Measurements from ENCODE around the gene ABCA4. TPM values are rescaled to one million over a fixed set of nuclear protein-coding genes. Genes with fewer than 3 reads are reported as not detected.
"Not testable (repeated sequence)": the region's sequence is repeated elsewhere in the genome, so short reads cannot be mapped to it uniquely, and the experiment has no call there.

Gene ABCA4
- total RNA-seq, 6 experiments from 2014 or later, result 0.49 to 0.99 (median 0.75) TPM

DNA sequence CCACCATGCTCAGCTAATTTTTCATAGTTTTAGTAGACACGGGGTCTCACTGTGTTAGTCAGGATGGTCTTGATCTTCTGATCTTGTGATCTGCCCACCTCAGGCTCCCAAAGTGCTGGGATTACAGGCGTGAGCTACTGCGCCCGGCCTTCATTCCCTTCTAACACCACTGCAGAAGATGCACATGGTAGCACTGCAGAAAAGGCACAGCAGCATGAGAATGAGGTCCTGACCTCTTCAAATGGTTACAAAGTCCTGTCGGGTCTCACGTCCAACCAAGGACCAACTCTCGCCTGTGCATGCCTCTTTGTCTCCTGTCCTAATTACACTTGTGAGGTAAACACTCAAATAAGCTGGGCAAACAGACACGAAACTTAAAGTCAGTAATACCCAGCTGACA, 128.8 kb downstream of the ABCA4 start:
- H3K4me3 ChIP-seq, result no peak overlapping the region
- WGBS (ENCODE audit: insufficient coverage, low coverage, low lambda C conversion rate, missing lambda C conversion rate), result 69% methylated on average over 8 of the region's 8 CpGs
- ATAC-seq (no peak), DNase-seq (no peak)
- no peaks in the 10 kb centered on the region for H3K9me3 ChIP-seq
- H3K27me3 ChIP-seq, result no peaks in the 10 kb centered on the region
- TF ChIP-seq, protein P1, sequence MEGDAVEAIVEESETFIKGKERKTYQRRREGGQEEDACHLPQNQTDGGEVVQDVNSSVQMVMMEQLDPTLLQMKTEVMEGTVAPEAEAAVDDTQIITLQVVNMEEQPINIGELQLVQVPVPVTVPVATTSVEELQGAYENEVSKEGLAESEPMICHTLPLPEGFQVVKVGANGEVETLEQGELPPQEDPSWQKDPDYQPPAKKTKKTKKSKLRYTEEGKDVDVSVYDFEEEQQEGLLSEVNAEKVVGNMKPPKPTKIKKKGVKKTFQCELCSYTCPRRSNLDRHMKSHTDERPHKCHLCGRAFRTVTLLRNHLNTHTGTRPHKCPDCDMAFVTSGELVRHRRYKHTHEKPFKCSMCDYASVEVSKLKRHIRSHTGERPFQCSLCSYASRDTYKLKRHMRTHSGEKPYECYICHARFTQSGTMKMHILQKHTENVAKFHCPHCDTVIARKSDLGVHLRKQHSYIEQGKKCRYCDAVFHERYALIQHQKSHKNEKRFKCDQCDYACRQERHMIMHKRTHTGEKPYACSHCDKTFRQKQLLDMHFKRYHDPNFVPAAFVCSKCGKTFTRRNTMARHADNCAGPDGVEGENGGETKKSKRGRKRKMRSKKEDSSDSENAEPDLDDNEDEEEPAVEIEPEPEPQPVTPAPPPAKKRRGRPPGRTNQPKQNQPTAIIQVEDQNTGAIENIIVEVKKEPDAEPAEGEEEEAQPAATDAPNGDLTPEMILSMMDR (IDR thresholded peaks at IDR 0.05), result no peak
- TF ChIP-seq POLR2A (IDR thresholded peaks at IDR 0.05), result no peak
- peak overlapping the region in 2 of 3 donors; percentile 27 to 89 for H3K27ac ChIP-seq
- H3K36me3 ChIP-seq, result no peaks in the 10 kb centered on the region
- intact Hi-C loops (cut with DNase I), result no loop called here
- H3K4me1 ChIP-seq, result peaks cover 0 to 10% (median 0%) of the 10 kb centered on the region in 4 donors

DNA sequence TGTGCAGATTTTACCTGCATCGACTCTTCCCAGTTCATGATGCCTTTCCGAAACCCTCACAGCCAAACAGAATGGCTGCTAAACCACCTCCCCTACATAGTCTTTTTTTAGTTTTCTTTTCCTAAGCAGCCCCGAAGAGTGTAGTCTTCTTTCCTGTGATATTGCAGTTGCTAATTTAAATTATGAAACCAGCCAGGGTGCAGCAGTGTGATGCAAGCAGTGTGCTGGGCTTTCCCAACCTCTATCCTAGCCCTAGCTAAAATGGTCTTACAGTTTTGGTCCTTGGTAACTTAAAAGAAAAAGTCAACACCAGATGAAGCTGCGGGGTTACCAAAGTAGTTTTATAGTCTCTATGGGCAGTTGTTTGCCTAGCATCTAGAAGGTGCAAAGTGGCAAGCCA, 129.7 kb downstream of the ABCA4 start:
- Histone ChIP-seq H3K27me3 (no peaks in the 10 kb centered on the region), H3K4me1 (peaks cover 0 to 10% (median 0%) of the 10 kb centered on the region in 4 donors), H3K27ac (no peak overlapping the region), H3K4me3 (no peak overlapping the region), H3K36me3 (no peaks in the 10 kb centered on the region), H3K9me3 (no peaks in the 10 kb centered on the region)
- intact Hi-C loops (cut with DNase I), result no loop called here
- ATAC-seq, result no peak
- DNase-seq, result no peak
- WGBS (ENCODE audit: insufficient coverage, low coverage, low lambda C conversion rate, missing lambda C conversion rate), result 86% methylated on average over 4 of the region's 4 CpGs
- TF ChIP-seq, protein P1 (IDR thresholded peaks at IDR 0.05), result no peak

DNA sequence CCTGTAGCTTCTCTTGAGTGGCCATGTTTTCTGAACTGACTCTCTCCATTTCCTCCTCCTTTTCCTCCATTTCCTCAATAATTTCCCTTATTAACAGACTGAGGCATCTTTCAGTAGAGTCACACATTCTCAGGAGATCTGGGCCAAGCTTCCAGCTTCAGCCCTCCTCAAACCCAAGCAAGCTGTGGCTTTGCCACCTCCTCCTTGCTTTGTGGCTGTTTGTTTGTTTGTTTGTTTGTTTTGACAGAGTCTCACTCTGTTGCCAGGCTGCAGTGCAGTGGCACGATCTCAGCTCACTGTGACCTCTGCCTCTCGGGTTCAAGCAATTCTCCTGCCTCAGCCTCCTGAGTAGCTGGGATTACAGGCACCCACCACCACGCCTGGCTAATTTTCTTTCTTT, 130.5 kb downstream of the ABCA4 start:
- H3K4me3 ChIP-seq; H3K9me3 ChIP-seq; H3K27me3 ChIP-seq; ATAC-seq; H3K4me1 ChIP-seq; H3K36me3 ChIP-seq; DNase-seq; H3K27ac ChIP-seq; intact Hi-C loops (cut with DNase I): not testable (repeated sequence)
- 93% methylated on average over 3 of the region's 3 CpGs for WGBS (ENCODE audit: insufficient coverage, low coverage, low lambda C conversion rate, missing lambda C conversion rate)

DNA sequence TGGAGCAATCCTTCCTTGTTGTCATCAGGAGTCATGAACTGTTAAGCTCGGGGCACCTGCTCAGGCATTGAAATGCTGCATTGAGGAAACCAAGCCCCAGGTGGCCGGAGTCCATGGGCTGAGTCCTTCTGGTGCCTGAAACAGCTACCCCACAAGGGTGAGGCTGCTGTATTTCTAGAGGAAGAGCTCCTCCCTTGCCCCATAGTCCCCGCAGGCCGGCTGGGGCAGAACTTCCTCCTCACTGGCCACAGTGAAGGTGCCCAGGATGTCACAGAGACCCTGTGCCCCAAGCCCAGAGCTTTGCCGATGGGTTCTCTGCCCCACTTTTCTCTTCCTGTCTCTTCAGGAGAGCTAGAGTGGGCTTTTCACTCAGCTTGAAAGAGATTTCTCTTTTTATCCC, 130.9 kb downstream of the ABCA4 start:
- Histone ChIP-seq H3K9me3 (no peaks in the 10 kb centered on the region), H3K4me1 (peaks cover 0 to 10% (median 0%) of the 10 kb centered on the region in 4 donors), H3K27me3 (no peaks in the 10 kb centered on the region), H3K36me3 (no peaks in the 10 kb centered on the region), H3K27ac (no peak overlapping the region), H3K4me3 (no peak overlapping the region)
- 63% methylated on average over 3 of the region's 5 CpGs for WGBS (ENCODE audit: insufficient coverage, low coverage, low lambda C conversion rate, missing lambda C conversion rate)
- intact Hi-C loops (cut with DNase I), result no loop called here
- DNase-seq, result no peak
- ATAC-seq, result no peak
- TF ChIP-seq, protein P1 (IDR thresholded peaks at IDR 0.05), result no peak
- no peak for TF ChIP-seq POLR2A (IDR thresholded peaks at IDR 0.05)

DNA sequence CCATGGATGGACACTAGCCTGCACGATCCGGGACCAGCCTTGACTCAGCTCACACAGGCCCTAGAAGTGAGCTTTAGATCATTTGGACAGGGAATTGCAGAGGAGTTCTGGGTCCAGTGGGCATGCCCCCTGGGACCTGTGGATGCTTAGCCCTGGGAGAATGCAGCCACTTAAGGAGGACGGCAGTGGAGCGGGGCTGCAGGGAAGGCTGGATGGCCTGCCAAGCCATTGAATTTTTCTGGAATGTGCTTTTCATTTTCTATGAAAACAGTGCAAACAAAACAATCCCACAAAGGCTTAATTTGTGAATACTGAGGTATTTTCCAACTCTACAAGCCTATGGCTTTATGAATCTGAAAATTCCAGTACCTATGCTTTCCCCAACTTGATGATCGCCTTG, 131.3 kb downstream of the ABCA4 start:
- Histone ChIP-seq H3K36me3 (no peaks in the 10 kb centered on the region), H3K4me1 (peaks cover 0 to 10% (median 0%) of the 10 kb centered on the region in 4 donors), H3K4me3 (no peak overlapping the region), H3K27me3 (no peaks in the 10 kb centered on the region), H3K9me3 (no peaks in the 10 kb centered on the region), H3K27ac (no peak overlapping the region)
- intact Hi-C loops (cut with DNase I), result no loop called here
- DNase-seq (no peak), ATAC-seq (no peak)
- WGBS (ENCODE audit: insufficient coverage, low coverage, low lambda C conversion rate, missing lambda C conversion rate), result 100% methylated on average over 3 of the region's 5 CpGs
- TF ChIP-seq, protein P1 (IDR thresholded peaks at IDR 0.05), result no peak
- no peak for TF ChIP-seq POLR2A (IDR thresholded peaks at IDR 0.05)

Measured in right lobe of liver (tissue), 6 donors.